H54 (cell line): Measurements from ENCODE around the gene ELMO1.
A peak's percentile ranks its signal among the peaks of the same experiment; 100 is the strongest.

Experiments
- DNase-seq: peaks from one replicate; pipeline ENCODE4 v3.0.0; 2011; ENCODE audit warnings: low spot score, mixed read lengths; ENCODE audit not compliant: insufficient read length
- FAIRE-seq: peaks from 3 replicates; lab custom pipeline; 2011; peaks lifted over from hg19 to GRCh38; lab: Jason Lieb, UNC
- POLR2A ChIP-seq: IDR thresholded peaks from 2 replicates; pipeline ENCODE4 v1.6.1; 2011; ENCODE audit warnings: low read depth, mild to moderate bottlenecking, low read length

ELMO1 gene

DNA sequence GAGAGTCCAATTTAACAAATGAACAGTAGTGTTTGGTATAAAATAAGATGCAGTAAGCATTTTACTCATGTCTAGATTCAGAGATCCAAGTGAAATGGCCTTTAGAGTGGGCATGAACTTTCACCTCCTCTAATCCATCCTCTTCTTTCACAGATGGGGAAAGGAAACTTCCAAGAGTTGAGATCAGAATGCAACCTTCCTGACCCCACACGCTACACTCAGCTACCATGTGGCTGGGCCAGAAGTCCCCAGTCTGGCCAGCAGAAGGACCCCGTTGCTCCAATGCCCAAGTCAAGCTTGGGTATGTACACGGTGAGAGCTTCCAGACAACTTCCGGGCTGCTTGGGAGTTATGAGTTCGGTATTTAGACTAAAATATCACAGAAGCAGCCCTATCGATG lies 228.0 kb downstream of the ELMO1 start:
- FAIRE-seq (no peak), DNase-seq (no peak)

DNA sequence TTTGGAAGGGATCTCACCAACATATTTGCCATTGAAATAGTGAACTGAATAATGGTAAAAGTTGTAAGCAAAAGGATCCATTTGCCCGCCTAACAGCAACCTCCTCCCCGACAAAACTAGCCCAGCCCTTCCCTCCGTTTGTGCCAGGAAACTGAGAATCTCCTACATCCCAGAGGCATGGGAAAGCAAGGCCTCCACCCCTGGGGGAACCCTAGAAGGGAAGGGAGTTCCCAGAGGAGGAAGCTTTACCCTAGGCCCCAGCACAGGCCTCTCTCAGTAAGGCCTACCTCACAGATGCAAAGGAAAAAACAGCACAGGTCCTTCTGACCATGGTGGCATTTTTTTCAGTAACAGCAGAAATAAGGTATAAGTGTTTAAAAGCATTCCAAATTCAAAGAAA lies 229.7 kb downstream of the ELMO1 start:
- DNase-seq (no peak), FAIRE-seq (no peak)
- no peak for TF ChIP-seq POLR2A

More for the DNA sequence above, 228.0 kb downstream of the ELMO1 start:
- no peak for TF ChIP-seq POLR2A

DNA sequence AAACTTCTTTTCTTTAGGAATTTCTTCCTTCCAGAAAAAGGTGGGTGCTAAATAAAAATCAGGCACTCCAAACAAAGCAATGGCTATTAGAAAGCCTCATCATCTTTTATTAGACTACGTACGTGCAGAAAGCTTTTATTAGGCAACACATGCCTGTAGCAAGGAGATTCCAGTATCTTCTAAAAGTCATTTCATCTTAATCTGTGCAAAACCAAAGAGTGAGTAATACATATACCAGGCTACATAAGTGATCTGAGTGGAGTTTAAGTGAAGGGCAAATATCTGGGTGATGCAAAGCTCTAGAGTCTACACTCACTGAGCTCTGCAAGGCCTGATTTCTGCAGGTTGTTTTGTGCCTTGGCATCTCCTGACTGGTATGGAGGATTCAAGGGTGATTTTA lies 231.7 kb downstream of the ELMO1 start:
- no peak for TF ChIP-seq POLR2A
- FAIRE-seq (no peak), DNase-seq (no peak)

DNA sequence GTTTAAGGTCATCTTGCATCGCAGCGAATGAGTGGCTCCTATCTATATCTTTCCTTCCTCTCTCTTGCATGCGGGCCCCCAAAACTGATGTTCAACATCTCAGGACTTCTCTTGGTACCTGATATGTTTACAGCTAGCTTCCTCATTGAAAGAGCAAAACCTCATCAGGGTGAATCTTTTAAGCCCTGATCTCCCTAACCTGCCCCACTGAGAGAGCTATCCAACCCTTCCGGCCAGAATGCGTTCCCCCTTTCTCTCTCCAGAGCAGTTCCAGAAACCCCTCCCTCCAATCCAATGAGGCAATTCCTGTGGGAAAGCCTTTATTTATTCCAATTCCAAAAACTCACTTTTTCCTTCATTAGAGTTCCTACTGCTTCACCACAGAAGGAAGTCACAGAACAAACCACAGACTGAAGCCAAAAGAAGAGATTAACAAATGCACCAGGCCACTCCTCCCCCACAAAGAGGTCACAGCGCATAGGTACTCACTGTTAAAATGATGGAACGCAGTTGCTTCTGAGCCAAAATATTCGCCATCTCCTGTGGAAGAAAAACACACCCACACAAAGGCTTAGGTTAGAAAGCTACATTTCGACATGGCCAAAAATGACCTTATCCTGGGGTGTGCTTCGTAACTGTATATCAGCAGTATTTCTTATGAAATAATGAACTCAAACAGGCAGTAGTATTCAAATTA lies 232.4 kb downstream of the ELMO1 start:
- DNase-seq = no peak
- FAIRE-seq = no peak
- TF ChIP-seq POLR2A = no peak

DNA sequence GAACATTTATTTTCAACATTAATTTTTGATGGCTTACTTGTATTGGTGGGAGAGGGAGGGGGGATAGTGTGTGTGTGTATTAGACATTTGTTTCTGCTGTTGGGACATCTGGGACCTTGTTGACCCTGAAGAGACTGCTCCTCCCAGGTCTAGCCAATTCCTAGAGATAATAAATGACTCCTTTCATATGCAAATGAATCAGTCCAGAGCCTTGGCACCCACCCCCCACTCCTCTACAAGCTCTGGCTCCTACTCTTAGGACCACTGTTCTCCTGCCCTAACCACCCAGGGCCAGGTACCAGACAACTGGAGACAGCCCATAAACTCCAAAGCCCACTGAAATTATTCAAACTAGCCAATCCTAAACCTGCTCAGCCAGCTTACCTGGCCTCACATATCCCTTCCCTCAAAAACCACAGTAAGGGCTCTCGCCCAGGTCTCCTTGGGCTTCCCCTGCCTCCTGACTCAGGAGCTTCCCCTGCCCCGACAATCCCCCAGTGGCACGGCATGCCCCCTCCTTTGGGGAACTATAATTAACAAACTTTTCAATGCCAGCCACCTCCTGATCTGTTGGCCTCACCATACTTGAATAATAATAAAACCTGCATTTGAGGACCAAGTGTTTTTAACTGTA lies 233.3 kb downstream of the ELMO1 start:
- TF ChIP-seq POLR2A = no peak
- no peak for FAIRE-seq
- no peak for DNase-seq

DNA sequence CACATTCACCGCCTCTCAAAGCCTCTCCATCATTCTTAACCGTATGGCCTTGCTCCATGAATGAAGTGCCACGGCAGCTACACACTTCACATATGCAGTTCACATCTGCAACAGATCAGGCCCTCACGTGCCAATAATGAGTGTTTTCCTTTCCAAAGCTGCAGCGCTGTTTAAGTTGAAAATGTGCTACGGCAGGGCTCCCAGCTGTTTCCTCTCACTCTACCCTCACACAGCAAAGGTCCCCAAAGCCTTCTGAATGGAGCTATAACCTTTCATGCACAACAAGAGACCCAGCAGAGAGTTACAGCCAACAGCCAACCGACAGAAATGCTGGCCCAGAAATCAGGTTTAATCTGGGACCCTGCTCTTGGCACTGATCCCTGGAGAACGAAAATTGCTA lies 236.1 kb downstream of the ELMO1 start:
- DNase-seq (no peak), FAIRE-seq (no peak)
- TF ChIP-seq POLR2A = no peak

DNA sequence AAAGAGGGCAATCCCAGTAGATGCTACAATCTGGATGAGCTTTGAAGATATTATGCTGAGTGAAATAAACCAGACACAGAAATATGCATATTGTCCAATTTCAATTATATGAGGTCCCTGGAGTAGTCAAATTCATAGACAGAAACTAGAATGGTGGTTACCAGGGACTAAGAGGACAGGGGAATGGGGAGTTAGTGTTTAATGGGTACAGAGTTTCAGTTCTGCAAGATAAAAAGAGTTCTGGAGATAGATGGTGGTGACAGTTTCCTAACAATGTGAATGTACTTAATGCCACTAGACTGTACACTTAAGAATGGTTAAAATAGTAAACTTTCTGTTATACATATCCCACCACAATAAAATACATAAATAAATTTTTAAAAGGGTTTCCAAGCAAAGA lies 236.6 kb downstream of the ELMO1 start:
- TF ChIP-seq POLR2A = no peak
- DNase-seq (no peak), FAIRE-seq (no peak)

GRCh38 chr7:37211097-37211880 lies 237.4 kb downstream of the ELMO1 start:
- TF ChIP-seq POLR2A = no peak
- DNase-seq = no peak
- no peak for FAIRE-seq

- no peak for DNase-seq
- no peak for TF ChIP-seq POLR2A
- FAIRE-seq = no peak
These were observed 239.5 kb downstream of the ELMO1 start for GRCh38 chr7:37209195-37209594.

- DNase-seq (peak; percentile 32), FAIRE-seq (no peak)
- no peak for TF ChIP-seq POLR2A
These were observed 240.1 kb downstream of the ELMO1 start for GRCh38 chr7:37208528-37208927.

DNA sequence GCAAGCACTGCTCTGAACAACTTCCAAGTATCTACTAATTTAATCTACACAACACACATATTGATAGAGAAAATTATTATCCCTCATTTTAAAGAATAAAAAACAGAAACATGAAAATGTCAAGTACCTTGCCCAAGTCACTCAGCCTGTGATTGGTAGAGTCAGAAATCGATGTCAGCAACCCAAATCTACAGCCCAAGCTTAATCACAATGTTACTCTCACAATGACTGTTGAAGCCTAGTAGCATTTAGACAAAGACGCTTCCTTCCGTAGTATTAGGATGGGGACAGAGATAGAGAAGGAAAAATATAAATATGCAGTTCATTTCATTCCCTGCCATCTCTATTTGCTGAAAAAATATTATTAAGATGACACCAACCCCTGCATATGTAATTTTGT lies 242.5 kb downstream of the ELMO1 start:
- DNase-seq (no peak), FAIRE-seq (no peak)
- no peak for TF ChIP-seq POLR2A

DNA sequence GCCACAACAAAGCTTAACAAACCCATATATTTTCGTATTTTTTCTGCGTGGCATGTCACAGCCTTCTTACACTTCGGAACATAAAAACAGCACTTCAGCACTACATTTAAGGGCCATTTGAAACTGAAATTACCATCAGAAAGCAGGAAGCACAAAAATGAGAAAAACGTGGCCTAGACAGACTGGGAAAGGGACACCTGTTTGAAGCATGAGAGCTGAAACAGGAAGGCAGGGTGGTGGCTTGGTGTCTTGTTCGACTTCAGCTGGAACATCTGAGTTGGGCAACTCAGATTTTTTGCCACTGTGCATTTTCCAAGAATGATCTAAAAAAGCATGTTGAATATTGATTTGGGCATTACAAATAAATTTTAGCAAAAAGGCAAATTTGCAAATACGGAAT lies 243.2 kb downstream of the ELMO1 start:
- FAIRE-seq = no peak
- no peak for TF ChIP-seq POLR2A
- no peak for DNase-seq

- DNase-seq = no peak
- TF ChIP-seq POLR2A = no peak
- no peak for FAIRE-seq
These were observed 246.8 kb downstream of the ELMO1 start for GRCh38 chr7:37201876-37202198.
